GM19035 (cell line): ENCODE data around the gene LANCL3.
"Not testable (repeated sequence)": the region's sequence is repeated elsewhere in the genome, so short reads cannot be mapped to it uniquely, and the experiment has no call there.

Experiments
- ATAC-seq: cut with Tn5 transposase; IDR thresholded peaks from one replicate; pipeline ENCODE4 v1.9.1; 2021; ENCODE audit not compliant: unreplicated experiment

LANCL3 gene

GRCh38 chrX:37571426-37572107 is at the start of gene LANCL3:
LANCL3 (plus strand) TSS chrX:37571661; CDS start chrX:37571871, 210 bp downstream.
- ATAC-seq = peak; percentile 31

DNA sequence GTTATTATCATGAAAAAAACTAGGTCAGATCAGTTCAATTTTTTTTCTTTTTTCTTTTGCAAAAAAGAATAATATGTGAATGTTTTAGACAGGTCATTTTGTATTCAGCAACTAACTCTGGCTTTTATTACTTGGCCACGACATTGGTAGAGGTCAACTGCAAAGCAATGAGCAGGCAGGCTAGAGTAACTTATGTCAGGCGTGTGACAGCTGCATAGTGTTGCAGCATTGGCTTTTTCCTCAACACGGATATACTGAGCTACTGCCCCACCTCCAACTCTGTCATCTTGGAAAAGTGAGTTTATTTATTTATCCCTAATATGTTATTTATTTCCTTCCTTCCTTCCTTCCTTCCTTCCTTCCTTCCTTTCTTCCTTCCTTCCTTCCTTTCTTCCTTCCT is 47.8 kb upstream of the LANCL3 start:
- ATAC-seq = not testable (repeated sequence)

DNA sequence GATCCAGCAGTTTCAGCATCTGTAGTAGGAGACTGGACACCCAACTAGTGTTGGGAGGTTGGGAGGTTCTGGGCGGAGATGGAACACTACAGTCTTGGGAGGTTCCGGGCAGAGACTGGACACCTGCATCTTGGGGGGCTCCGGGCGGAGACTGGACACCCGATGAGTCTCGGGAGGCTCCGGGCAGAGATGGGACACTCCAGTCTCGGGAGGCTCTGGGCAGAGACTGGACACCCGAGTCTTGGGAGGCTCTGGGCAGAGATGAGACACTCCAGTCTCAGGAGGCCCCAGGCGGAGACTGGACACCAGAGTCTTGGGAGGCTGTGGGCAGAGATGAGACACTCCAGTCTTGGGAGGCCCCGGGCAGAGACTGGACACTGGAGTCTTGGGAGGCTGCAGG is 29.5 kb upstream of the LANCL3 start:
- no peak for ATAC-seq

DNA sequence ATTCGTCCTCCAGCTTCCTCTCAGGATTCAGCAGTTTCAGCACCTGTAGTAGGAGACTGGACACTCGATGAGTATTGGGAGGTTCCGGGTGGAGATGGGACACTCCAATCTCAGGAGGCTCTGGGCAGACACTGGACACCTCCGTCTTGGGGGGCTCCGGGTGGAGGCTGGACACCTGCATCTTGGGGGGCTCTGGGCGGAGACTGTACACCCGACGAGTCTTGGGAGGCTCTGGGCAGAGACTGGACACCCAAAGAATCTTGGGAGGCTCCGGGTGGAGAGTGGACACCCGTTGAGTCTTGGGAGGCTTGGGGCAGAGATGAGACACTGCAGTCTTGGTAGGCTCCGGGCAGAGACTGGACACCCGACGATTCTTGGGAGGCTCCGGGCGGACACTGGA is 28.7 kb upstream of the LANCL3 start:
- ATAC-seq = no peak

GRCh38 chrX:37543324-37543723 is 28.1 kb upstream of the LANCL3 start:
- no peak for ATAC-seq

DNA sequence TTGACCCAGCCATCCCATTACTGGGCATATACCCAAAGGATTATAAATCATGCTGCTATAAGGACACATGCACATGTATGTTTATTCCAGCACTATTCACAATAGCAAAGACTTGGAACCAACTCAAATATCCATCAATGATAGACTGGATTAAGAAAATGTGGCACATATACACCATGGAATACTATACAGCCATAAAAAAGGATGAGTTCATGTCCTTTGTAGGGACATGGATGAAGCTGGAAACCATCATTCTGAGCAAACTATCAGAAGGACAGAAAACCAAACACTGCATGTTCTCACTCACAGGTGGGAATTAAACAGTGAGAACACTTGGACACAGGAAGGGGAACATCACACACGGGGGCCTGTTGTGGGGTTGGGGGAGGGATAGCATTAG is 26.9 kb upstream of the LANCL3 start:
- ATAC-seq = not testable (repeated sequence)

DNA sequence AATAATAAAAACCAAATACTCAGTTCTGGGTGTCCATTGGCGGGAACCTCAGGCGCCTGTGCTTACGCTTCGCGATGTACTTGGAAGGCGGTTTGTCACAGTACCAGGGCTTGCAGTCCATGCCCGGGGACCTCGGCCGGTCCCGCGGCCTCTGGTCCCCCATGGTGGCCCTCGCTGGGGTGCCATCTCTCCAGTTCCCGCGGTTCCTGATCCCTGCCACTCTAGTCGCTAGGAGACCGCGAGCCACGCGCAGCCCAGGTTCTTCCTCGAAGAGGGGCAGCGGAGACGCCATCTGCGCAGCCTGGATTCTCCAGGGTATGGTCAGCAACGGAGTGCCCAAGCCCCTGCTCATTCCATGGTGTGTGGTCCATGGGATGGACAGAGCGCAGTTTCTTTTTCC is 26.4 kb upstream of the LANCL3 start:
- ATAC-seq = no peak

DNA sequence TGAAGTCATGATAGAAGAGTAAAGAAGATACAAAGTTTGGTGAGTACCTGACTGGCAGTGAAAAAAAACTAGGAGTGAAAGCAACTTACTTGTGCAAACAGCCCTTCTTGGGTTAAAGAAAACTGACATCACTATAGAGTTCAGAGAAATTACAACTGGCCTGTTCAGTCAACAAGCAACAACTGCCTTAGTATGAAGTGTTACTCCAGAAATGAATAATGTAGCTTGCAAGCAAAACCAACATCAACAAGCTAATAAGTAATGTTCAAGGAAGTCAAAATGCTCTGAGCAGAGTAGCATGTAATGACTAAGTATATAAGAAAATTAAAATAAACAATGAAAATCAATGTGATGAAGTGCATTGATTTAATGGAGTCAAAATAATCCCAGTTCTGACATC is 21.8 kb upstream of the LANCL3 start:
- not testable (repeated sequence) for ATAC-seq

DNA sequence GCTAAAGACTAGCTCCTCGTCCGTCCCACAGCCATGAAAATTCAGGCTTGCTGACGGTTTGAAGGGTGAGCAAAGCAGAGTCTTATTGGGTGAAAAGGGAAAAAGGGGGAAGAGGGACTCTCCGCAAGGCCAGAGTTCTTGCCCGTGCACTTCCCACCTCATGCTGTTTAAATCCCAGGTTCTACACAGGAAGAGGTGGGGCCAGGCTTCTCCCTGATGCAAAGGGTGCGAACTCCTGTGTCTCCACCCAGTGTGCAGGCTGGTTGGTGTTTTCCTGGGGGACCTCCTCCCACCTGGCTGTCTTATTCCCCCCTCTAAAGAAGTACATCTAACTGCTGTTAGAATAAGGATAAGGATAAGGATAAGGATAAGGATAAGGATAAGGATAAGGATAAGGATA is 18.0 kb upstream of the LANCL3 start:
- ATAC-seq = no peak

GRCh38 chrX:37565254-37565653 is 6.2 kb upstream of the LANCL3 start:
- ATAC-seq = not testable (repeated sequence)

DNA sequence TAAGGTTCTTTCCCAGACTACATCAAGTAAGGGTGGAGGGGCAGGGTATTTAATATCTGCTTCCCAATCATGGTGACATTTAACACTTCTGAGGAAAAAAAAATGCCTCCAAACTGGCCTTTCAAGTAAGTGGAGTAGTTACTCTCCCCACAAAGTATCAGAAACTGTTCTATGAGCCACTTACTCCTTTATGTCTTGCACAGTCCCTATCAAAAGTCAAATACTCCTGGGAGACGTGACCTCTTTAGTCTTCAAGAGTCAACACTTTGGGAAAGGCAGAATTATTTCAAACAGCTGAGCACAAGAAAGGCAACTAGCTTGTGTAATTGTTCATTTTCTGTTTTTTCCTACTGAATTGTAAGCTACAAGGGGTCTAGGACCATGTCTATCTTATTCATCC is 1.1 kb upstream of the LANCL3 start:
- not testable (repeated sequence) for ATAC-seq

GRCh38 chrX:37572108-37572587 is 687 bp downstream of the LANCL3 start:
- peak; percentile 71 for ATAC-seq

GRCh38 chrX:37573121-37573520 is 1.7 kb downstream of the LANCL3 start:
- ATAC-seq = not testable (repeated sequence)

GRCh38 chrX:37578045-37578444 is 6.6 kb downstream of the LANCL3 start:
- ATAC-seq = no peak

GRCh38 chrX:37580080-37580479 is 8.6 kb downstream of the LANCL3 start:
- ATAC-seq = no peak

DNA sequence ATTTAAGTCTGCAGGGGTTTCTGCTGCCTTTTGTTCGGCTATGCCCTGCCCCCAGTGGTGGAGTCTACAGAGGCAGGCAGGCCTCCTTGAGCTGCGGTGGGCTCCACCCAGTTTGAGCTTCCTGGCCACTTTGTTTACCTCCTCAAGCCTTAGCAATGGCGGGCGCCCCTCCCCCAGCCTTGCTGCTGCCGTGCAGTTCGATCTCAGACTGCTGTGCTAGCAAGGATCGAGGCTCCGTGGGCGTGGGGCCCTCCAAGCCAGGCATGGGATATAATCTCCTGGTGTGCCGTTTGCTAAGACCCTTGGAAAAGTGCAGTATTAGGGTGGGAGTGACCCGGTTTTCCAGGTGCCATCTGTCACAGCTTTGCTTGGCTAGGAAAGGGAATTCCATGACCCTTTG is 15.9 kb downstream of the LANCL3 start:
- not testable (repeated sequence) for ATAC-seq

DNA sequence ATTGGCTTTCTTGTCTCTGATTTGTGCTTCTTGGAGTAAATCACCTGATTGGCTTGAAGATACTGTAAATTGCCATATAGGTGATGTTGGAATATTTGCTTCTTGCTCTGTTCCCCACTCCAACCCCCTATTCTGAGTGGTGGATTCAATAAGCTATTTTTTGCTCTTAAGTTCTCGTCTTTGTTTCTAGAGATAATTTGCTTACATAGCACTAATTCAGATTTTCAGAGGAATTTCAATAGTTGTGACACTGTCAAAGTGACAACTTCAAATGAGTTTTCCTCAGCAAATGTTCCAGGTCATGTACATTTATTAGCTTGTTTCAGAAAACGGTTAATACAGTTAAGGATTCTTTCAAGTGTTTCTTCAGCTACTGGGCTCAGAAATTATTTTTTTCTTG is 18.6 kb downstream of the LANCL3 start:
- no peak for ATAC-seq

- no peak for ATAC-seq
Observed at GRCh38 chrX:37594755-37595382, 23.4 kb downstream of the LANCL3 start.

GRCh38 chrX:37599729-37600128 is 28.3 kb downstream of the LANCL3 start:
- ATAC-seq = no peak

GRCh38 chrX:37603938-37604409 is 32.5 kb downstream of the LANCL3 start:
- no peak for ATAC-seq

GRCh38 chrX:37607243-37607642 is 35.8 kb downstream of the LANCL3 start:
- ATAC-seq = no peak

DNA sequence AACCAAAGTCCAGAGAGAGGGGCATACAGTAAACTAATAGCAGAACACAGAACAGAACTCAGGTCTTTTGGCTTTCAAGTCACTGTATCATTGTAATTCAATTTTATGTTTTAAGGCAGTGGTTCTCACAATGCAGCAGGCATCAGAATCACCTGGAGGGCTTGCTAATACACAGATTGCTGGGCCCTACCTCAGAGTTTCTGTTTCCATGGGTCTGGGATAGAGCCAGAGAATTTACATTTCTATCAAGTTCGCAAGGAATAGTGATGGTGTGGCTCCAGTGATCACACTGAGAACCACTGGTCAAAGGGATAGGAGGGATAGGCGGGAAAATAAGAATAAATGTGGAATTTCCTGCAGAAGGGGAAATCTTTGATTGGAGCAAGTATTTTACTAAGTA is 36.7 kb downstream of the LANCL3 start:
- ATAC-seq = no peak
